Liver (tissue), 9 donors: ENCODE results near the gene MRAS. TPM values are rescaled to one million over a fixed set of nuclear protein-coding genes. Genes with fewer than 3 reads are reported as not detected.

Experiments used
- DNase-seq: peaks from one replicate; pipeline ENCODE4 v3.0.0-alpha.2; 2017; ENCODE audit warnings: low spot score
- H3K27ac ChIP-seq, 2 donors: one replicate each; pipeline ENCODE4 v1.7.0; 2013; ENCODE audit warnings: inconsistent platforms in 2 of 2, low read length in 2 of 2, control low read depth in 1 of 2, low read depth in 1 of 2, mild to moderate bottlenecking in 1 of 2
- H3K27me3 ChIP-seq, 4 donors: one replicate each; pipeline versions ENCODE4 v1.6.1 to v1.7.0; 2013; ENCODE audit warnings: low read length in 3 of 4, inconsistent platforms in 1 of 4, mild to moderate bottlenecking in 1 of 4, moderate library complexity in 1 of 4; ENCODE audit not compliant: control insufficient read depth in 4 of 4, insufficient read depth in 4 of 4
- H3K36me3 ChIP-seq, 4 donors: one replicate each; pipeline versions ENCODE4 v1.6.1 to v1.7.0; 2013; ENCODE audit warnings: low read length in 3 of 4, mild to moderate bottlenecking in 3 of 4, low read depth in 1 of 4, moderate library complexity in 1 of 4; ENCODE audit not compliant: control insufficient read depth in 4 of 4, insufficient read depth in 3 of 4
- H3K4me1 ChIP-seq, 4 donors: one replicate each; pipeline versions ENCODE4 v1.6.1 to v1.7.0; 2013; ENCODE audit warnings: low read length in 3 of 4, mild to moderate bottlenecking in 3 of 4, moderate library complexity in 1 of 4; ENCODE audit not compliant: control insufficient read depth in 4 of 4, insufficient read depth in 4 of 4
- H3K4me3 ChIP-seq, 3 donors: one replicate each; pipeline versions ENCODE4 v1.6.1 to v1.7.0; 2013; ENCODE audit warnings: low read length in 3 of 3, control low read depth in 1 of 3, low read depth in 1 of 3, mild to moderate bottlenecking in 1 of 3
- H3K9ac ChIP-seq, 2 donors: one replicate each; pipeline ENCODE4 v1.7.0; 2013; ENCODE audit warnings: low read length in 2 of 2, mild to moderate bottlenecking in 2 of 2, moderate library complexity in 2 of 2, control low read depth in 1 of 2, low read depth in 1 of 2
- H3K9me3 ChIP-seq, 4 donors: one replicate each; pipeline versions ENCODE4 v1.6.1 to v1.7.0; 2013; ENCODE audit warnings: low read length in 3 of 4; ENCODE audit not compliant: control insufficient read depth in 4 of 4
- ATF3 ChIP-seq: IDR thresholded peaks from 2 replicates; pipeline ENCODE4 v1.6.1; 2016; ENCODE audit warnings: antibody characterized with exemption
- CTCF ChIP-seq: fragments of 150-350 bp; IDR thresholded peaks from 2 replicates; pipeline ENCODE4 v1.5.1; 2017; ENCODE audit warnings: improper control_type of control experiment, low read depth, low read length; ENCODE audit not compliant: missing input control
- EGR1 ChIP-seq, 2 donors: IDR thresholded peaks; 2 replicates each; pipeline ENCODE4 v1.6.1; 2016 to 2018; ENCODE audit warnings: antibody characterized with exemption in 2 of 2, low read depth in 2 of 2
- FOXA1 ChIP-seq: IDR thresholded peaks from 2 replicates; pipeline ENCODE4 v1.6.1; 2016; ENCODE audit warnings: antibody characterized with exemption
- FOXA2 ChIP-seq: IDR thresholded peaks from 2 replicates; pipeline ENCODE4 v1.6.1; 2016; ENCODE audit warnings: antibody characterized with exemption
- GABPA ChIP-seq, 2 donors: IDR thresholded peaks in 1 of 2; conservative IDR thresholded peaks in 1 of 2; 2 replicates each; pipeline ENCODE4 v1.6.1; 2016; ENCODE audit warnings: antibody characterized with exemption in 2 of 2, mild to moderate bottlenecking in 1 of 2, moderate library complexity in 1 of 2
- HNF4A ChIP-seq, 2 donors: conservative IDR thresholded peaks; 2 replicates each; pipeline ENCODE4 v1.6.1; 2016; ENCODE audit warnings: antibody characterized with exemption in 2 of 2, mild to moderate bottlenecking in 2 of 2
- HNF4G ChIP-seq: IDR thresholded peaks from 2 replicates; pipeline ENCODE4 v1.6.1; 2016; ENCODE audit warnings: antibody characterized with exemption
- JUND ChIP-seq, 2 donors: IDR thresholded peaks; 2 replicates each; pipeline ENCODE4 v1.6.1; 2016; ENCODE audit warnings: antibody characterized with exemption in 2 of 2
- MAX ChIP-seq: IDR thresholded peaks from 2 replicates; pipeline ENCODE4 v1.6.1; 2016; ENCODE audit warnings: antibody characterized with exemption
- NR2F2 ChIP-seq: IDR thresholded peaks from 2 replicates; pipeline ENCODE4 v1.6.1; 2016; ENCODE audit warnings: antibody characterized with exemption
- RAD21 ChIP-seq, 2 donors: IDR thresholded peaks; 2 replicates each; pipeline ENCODE4 v1.6.1; 2016; ENCODE audit warnings: antibody characterized with exemption in 2 of 2, mild to moderate bottlenecking in 2 of 2
- REST ChIP-seq: IDR thresholded peaks from 2 replicates; pipeline ENCODE4 v1.6.1; 2016; ENCODE audit warnings: antibody characterized with exemption, mild to moderate bottlenecking
- RXRA ChIP-seq, 2 donors: IDR thresholded peaks; 2 replicates each; pipeline ENCODE4 v1.6.1; 2017 to 2018; ENCODE audit warnings: antibody characterized with exemption in 2 of 2, mild to moderate bottlenecking in 1 of 2
- SP1 ChIP-seq: IDR thresholded peaks from 2 replicates; pipeline ENCODE4 v1.6.1; 2018; ENCODE audit warnings: antibody characterized with exemption, mild to moderate bottlenecking
- TAF1 ChIP-seq: conservative IDR thresholded peaks from 2 replicates; pipeline ENCODE4 v1.6.1; 2016; ENCODE audit warnings: antibody characterized with exemption, mild to moderate bottlenecking
- YY1 ChIP-seq: IDR thresholded peaks from 2 replicates; pipeline ENCODE4 v1.6.1; 2016; ENCODE audit warnings: antibody characterized with exemption, mild to moderate bottlenecking
- ZBTB33 ChIP-seq: IDR thresholded peaks from 2 replicates; pipeline ENCODE4 v1.6.1; 2016; ENCODE audit warnings: antibody characterized with exemption
- WGBS: extraction: QIAGEN DNeasy Blood & Tissue Kit; methylation state at CpG from one replicate; pipeline ENCODE4 v1.1.7; 2013; 5-methylcytosine and 5-hydroxymethylcytosine counted together
- polyA plus RNA-seq, 2 donors: library from polyadenylated mRNA; stranded (reverse) in 1 of 2; unstranded in 1 of 2; fragments of 200-250 nt in 1 of 2; fragments of >200 nt in 1 of 2; fragmentation: Nextera tagmentation in 1 of 2; extraction: Ambion mirVana in 1 of 2; gene quantifications; one replicate each; pipeline versions ENCODE4 v1.2.1 to v1.2.3, GENCODE V29; 2013 to 2015
- total RNA-seq, 2 donors: library from RNA; depleted of rRNA; stranded (reverse); fragments of >200 nt; gene quantifications; one replicate each; pipeline ENCODE4 v1.2.3, GENCODE V29; 2014
- donor health status: healthy.
- donor health status: healthy.
- donor health status: healthy.
- donor health status: healthy.
- donor health status: healthy.

The MRAS gene
- total and polyA plus RNA-seq, 4 donors, result 1.6 to 2.6 (median 1.9) TPM

- TF ChIP-seq CTCF (no peak), MAX (no peak), JUND (IDR thresholded peaks at IDR 0.05) (no peak), YY1 (no peak)
Observed at GRCh38 chr3:138432576-138433240, 84.3 kb downstream of the MRAS start (continued).

- Histone ChIP-seq H3K4me3 (no peak overlapping the region), H3K36me3 (no peaks in the 10 kb centered on the region), H3K4me1 (peaks cover 8 to 20% (median 14%) of the 10 kb centered on the region in 4 donors), H3K27ac (no peak overlapping the region), H3K27me3 (peaks cover 0 to 4% (median 2%) of the 10 kb centered on the region in 4 donors), H3K9ac (no peak overlapping the region), H3K9me3 (no peaks in the 10 kb centered on the region)
- no peak for TF ChIP-seq HNF4A (conservative IDR thresholded peaks at IDR 0.05)
- no peak for TF ChIP-seq YY1
- no peak for TF ChIP-seq JUND (IDR thresholded peaks at IDR 0.05)
- TF ChIP-seq RXRA (IDR thresholded peaks at IDR 0.05), result no peak
- no peak for TF ChIP-seq HNF4G
- no peak for TF ChIP-seq MAX
- no peak for TF ChIP-seq FOXA1
- TF ChIP-seq NR2F2, result no peak
- TF ChIP-seq CTCF, result no peak
- no peak for TF ChIP-seq REST
- TF ChIP-seq EGR1 (IDR thresholded peaks at IDR 0.05; ENCODE audit: low read depth in 2 of 2), result no peak
- no peak for TF ChIP-seq ATF3
- TF ChIP-seq FOXA2, result no peak
- TF ChIP-seq TAF1, result no peak
- TF ChIP-seq ZBTB33, result no peak
- no peak for TF ChIP-seq GABPA (IDR thresholded peaks at IDR 0.05 in 1 of 2, conservative IDR thresholded peaks at IDR 0.05 in 1 of 2)
- no peak for TF ChIP-seq SP1
- TF ChIP-seq RAD21 (IDR thresholded peaks at IDR 0.05), result no peak
- 24% methylated on average over 16 of the region's 16 CpGs for WGBS
- no peak for DNase-seq
Observed at GRCh38 chr3:138433892-138434275, 85.5 kb downstream of the MRAS start.
